ENCODE data around the gene ARHGEF10L.

Gene ARHGEF10L

DNA sequence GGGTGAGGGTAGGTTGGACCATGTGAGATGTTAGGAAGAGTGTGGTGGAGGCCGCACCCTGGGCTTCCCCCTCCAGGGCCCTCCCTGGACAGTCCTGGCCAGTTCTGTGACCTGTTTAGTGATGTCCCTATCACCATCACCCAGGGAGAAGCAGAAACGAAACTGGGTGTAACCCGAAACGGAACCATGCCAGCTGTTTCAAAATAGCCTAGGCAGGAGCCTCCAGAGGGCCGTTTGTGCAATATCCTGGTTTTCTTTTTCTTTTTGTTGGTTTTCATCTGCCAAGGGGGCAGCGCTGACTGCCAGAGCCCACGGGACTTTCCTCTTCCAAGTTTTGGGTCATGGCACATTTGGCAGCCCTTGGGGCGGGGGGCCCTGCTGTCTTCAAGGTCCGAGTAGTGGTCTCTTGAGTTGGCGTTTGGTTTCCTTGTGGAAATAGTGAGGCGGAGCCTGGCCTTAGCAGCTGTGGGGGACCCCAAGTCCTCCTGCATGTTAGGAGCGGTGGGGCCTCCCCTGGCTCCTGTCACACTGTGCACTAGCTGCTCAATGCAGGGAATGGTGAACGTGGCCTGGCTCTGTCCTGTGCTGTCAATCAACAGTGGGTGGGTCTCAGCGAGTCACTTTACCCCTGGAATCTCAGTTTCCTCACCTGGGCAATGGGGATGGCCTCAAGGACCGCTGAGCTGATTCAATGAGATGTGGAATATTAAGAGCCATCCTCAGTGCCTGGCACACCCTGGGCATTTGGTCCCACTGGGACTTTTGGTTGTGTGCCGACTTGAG is 90.7 kb downstream of the ARHGEF10L start:
- Histone ChIP-seq H2AFZ (ENCODE audit: low read depth, low read length) (no peak overlapping the region), H3K79me2 (ENCODE audit: insufficient read depth, low read length) (no peaks in the 10 kb centered on the region), H3K4me3 (ENCODE audit: low read depth in 1 of 2, low read length in 2 of 2) (no peak overlapping the region), H3K4me1 (ENCODE audit: insufficient read depth, low read length) (no peaks in the 10 kb centered on the region), H3K27ac (ENCODE audit: low read length) (no peak overlapping the region), H3K9ac (ENCODE audit: low read depth, low read length) (no peak overlapping the region), H3K9me3 (ENCODE audit: insufficient read depth, low read length, severe bottlenecking) (no peaks in the 10 kb centered on the region), H3K27me3 (ENCODE audit: insufficient read depth, low read length, poor library complexity) (no peaks in the 10 kb centered on the region), H3K36me3 (ENCODE audit: insufficient read depth, low read length) (no peaks in the 10 kb centered on the region), H3K4me2 (ENCODE audit: insufficient read depth, low read length) (no peak overlapping the region), H4K20me1 (ENCODE audit: insufficient read depth, low read length) (peaks cover 2% of the 10 kb centered on the region; the same call in 1 of the 2 replicates)
- TF ChIP-seq EZH2 (IDR thresholded peaks at IDR 0.05; ENCODE audit: borderline replicate concordance, low read depth, low read length, severe bottlenecking): no peak
- TF ChIP-seq, protein P1, sequence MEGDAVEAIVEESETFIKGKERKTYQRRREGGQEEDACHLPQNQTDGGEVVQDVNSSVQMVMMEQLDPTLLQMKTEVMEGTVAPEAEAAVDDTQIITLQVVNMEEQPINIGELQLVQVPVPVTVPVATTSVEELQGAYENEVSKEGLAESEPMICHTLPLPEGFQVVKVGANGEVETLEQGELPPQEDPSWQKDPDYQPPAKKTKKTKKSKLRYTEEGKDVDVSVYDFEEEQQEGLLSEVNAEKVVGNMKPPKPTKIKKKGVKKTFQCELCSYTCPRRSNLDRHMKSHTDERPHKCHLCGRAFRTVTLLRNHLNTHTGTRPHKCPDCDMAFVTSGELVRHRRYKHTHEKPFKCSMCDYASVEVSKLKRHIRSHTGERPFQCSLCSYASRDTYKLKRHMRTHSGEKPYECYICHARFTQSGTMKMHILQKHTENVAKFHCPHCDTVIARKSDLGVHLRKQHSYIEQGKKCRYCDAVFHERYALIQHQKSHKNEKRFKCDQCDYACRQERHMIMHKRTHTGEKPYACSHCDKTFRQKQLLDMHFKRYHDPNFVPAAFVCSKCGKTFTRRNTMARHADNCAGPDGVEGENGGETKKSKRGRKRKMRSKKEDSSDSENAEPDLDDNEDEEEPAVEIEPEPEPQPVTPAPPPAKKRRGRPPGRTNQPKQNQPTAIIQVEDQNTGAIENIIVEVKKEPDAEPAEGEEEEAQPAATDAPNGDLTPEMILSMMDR (IDR thresholded peaks at IDR 0.05; ENCODE audit: borderline replicate concordance, extremely low read depth, low read length, poor library complexity, severe bottlenecking): no peak
- DNase-seq (no peak), ATAC-seq (ENCODE audit: insufficient read depth, low read depth) (no peak)

DNA sequence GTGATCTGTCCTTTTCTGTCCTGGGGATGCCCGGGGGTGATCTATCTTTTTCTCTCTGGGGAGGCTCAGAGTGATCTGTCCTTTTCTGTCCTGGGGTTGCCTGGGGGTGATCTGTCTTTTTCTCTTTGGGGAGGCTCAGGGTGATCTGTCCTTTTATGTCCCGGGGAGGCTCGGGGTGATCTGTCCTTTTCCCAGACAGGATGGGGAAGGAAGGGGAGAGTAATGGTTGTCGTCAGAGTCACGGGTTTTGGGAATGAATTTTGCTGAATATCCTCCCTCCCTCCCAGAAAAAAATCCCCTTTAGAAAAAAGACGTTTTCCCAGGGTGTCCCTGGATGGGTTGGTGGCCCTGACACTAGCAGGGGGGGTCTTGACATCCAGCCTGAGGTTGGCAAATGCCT is 91.5 kb downstream of the ARHGEF10L start:
- no peak overlapping the region for H3K4me3 ChIP-seq (ENCODE audit: low read depth in 1 of 2, low read length in 2 of 2)
- peaks cover 2% of the 10 kb centered on the region; the same call in 1 of the 2 replicates for H4K20me1 ChIP-seq (ENCODE audit: insufficient read depth, low read length)
- no peak for ATAC-seq (ENCODE audit: insufficient read depth, low read depth)
- no peak overlapping the region for H2AFZ ChIP-seq (ENCODE audit: low read depth, low read length)
- no peaks in the 10 kb centered on the region for H3K27me3 ChIP-seq (ENCODE audit: insufficient read depth, low read length, poor library complexity)
- H3K9ac ChIP-seq (ENCODE audit: low read depth, low read length): no peak overlapping the region
- H3K4me2 ChIP-seq (ENCODE audit: insufficient read depth, low read length): no peak overlapping the region
- H3K36me3 ChIP-seq (ENCODE audit: insufficient read depth, low read length): no peaks in the 10 kb centered on the region
- no peaks in the 10 kb centered on the region for H3K79me2 ChIP-seq (ENCODE audit: insufficient read depth, low read length)
- no peak for DNase-seq
- H3K27ac ChIP-seq (ENCODE audit: low read length): no peak overlapping the region
- no peak for TF ChIP-seq EZH2 (IDR thresholded peaks at IDR 0.05; ENCODE audit: borderline replicate concordance, low read depth, low read length, severe bottlenecking)
- TF ChIP-seq, protein P1 (IDR thresholded peaks at IDR 0.05; ENCODE audit: borderline replicate concordance, extremely low read depth, low read length, poor library complexity, severe bottlenecking): no peak
- H3K4me1 ChIP-seq (ENCODE audit: insufficient read depth, low read length): no peaks in the 10 kb centered on the region
- no peaks in the 10 kb centered on the region for H3K9me3 ChIP-seq (ENCODE audit: insufficient read depth, low read length, severe bottlenecking)

DNA sequence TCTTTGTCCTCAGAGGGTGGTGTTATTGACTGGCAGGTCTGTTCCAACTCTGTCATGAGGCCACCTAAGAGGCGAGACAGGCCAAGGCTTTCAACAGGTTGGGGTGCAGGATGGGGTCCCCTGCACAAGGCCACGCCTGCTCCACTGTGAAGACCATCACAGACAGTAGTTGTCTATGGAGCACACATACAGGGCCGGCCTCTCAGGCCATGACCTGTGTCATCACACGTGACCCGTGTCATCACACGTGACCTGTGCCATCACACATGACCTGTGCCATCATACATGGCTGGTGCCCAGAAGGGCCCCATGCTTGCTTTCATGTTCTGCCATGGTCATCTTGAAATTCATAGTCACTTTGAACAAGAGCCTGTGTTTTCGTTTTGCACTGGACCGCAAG is 91.9 kb downstream of the ARHGEF10L start:
- H4K20me1 ChIP-seq (ENCODE audit: insufficient read depth, low read length): peaks cover 2% of the 10 kb centered on the region; the same call in 1 of the 2 replicates
- no peaks in the 10 kb centered on the region for H3K27me3 ChIP-seq (ENCODE audit: insufficient read depth, low read length, poor library complexity)
- no peak for TF ChIP-seq EZH2 (IDR thresholded peaks at IDR 0.05; ENCODE audit: borderline replicate concordance, low read depth, low read length, severe bottlenecking)
- TF ChIP-seq, protein P1 (IDR thresholded peaks at IDR 0.05; ENCODE audit: borderline replicate concordance, extremely low read depth, low read length, poor library complexity, severe bottlenecking): no peak
- H3K79me2 ChIP-seq (ENCODE audit: insufficient read depth, low read length): no peaks in the 10 kb centered on the region
- no peak overlapping the region for H3K4me2 ChIP-seq (ENCODE audit: insufficient read depth, low read length)
- no peaks in the 10 kb centered on the region for H3K36me3 ChIP-seq (ENCODE audit: insufficient read depth, low read length)
- H3K4me3 ChIP-seq (ENCODE audit: low read depth in 1 of 2, low read length in 2 of 2): no peak overlapping the region
- no peaks in the 10 kb centered on the region for H3K9me3 ChIP-seq (ENCODE audit: insufficient read depth, low read length, severe bottlenecking)
- H3K4me1 ChIP-seq (ENCODE audit: insufficient read depth, low read length): no peaks in the 10 kb centered on the region
- ATAC-seq (ENCODE audit: insufficient read depth, low read depth) (no peak), DNase-seq (no peak)
- H3K27ac ChIP-seq (ENCODE audit: low read length): no peak overlapping the region
- H3K9ac ChIP-seq (ENCODE audit: low read depth, low read length): no peak overlapping the region
- H2AFZ ChIP-seq (ENCODE audit: low read depth, low read length): no peak overlapping the region
